Hematopoietic multipotent progenitor cell treated with erythropoietin and hydrocortisone succinate and interleukin-3 and kit ligand, for 8 days (in vitro differentiated cells): Measurements from ENCODE around the gene C21orf91.
"Not testable (repeated sequence)": the region's sequence is repeated elsewhere in the genome, so short reads cannot be mapped to it uniquely, and the experiment has no call there.

Experiments
- DNase-seq: peaks from one replicate; pipeline ENCODE4 v3.0.0-alpha.2; 2015

C21orf91 gene

GRCh38 chr21:17775431-17776126, 43.6 kb downstream of the C21orf91 start:
- DNase-seq = no peak

DNA sequence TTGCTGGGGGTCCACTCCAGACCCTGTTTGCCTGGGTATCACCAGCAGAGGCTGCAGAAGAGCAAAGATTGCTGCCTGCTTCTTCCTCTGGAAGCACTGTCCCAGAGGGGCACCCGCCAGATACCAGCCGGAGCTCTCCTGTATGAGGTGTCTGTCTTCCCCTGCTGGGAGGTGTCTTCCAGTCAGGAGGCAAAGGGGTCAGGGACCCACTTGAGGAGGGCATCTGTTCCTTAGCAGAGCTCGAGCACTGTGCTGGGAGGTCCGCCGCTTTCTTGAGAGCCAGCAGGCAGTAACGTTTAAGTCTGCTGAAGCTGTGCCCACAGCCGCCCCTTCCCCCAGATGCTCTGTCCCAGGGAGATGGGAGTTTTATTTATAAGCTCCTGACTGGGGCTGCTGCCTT, 44.1 kb downstream of the C21orf91 start:
- not testable (repeated sequence) for DNase-seq

DNA sequence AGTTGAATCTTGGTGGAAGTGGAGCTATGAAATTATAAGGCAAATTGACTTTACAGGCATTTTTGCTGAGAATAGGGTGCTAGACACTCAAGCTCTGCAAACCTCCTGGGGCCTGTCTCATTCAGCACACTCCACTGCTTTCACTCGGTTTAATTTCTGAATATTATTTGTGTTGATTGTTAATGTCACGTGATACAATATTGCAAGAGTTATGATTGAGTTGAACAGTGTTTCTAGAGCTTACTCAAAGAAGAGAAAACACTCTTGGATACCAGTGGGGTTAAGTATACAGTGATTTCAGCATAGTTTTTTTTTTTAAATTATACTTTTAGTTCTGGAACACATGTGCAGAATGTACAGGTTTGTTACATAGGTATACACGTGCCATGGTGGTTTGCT, 49.7 kb downstream of the C21orf91 start:
- DNase-seq = no peak

DNA sequence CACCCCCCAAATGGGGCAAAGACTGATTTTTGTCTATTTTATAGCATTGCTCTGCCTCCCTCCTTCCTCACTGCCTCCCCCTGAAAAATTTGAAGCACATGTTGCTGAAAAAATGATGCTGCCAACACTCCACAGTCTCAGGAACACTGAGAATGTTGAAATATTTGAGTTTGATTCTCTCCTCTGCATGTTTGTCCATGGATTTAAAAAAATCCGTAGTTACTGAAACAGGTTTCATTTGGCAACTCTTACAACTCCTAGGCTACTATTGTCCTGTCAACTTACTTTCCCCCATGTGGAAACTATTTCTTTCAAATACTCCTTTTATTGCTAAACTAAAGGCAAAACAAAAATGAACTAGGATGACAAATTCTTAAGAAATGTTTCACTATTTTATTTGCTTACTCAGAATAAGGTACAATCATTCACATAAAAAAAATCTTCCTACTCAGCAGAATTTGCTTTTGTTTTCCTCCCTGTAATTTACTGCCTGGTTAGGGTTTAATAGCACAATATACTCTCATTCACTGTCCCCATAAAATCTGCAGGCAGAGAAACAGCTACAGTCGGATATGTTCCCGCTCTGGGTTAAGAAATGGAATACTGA, 50.2 kb downstream of the C21orf91 start:
- no peak for DNase-seq

- no peak for DNase-seq
Measured at GRCh38 chr21:17765207-17765606, 53.9 kb downstream of the C21orf91 start.

- no peak for DNase-seq
Measured at GRCh38 chr21:17763288-17764037, 55.7 kb downstream of the C21orf91 start.

- DNase-seq = no peak
Measured at GRCh38 chr21:17759511-17760178, 59.5 kb downstream of the C21orf91 start.

DNA sequence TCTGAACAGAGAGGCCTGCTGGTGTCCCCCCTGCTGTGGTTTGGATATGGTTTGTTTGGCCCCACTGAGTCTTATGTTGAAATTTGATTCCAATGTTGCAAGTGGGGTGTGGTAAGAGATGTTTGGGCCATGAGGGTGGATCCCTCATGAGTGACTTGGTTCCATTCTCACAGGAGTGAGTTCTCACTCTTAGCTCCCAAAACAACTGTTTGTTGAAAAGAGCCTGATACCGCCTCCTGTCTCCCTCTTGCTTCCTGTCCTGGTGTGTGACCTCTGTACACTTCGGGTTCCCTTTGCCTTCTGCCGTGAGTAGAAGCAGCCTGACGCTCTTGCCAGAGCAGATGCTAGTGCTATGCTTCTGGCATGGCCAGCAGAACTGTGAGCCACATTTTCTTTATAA, 60.5 kb downstream of the C21orf91 start:
- DNase-seq = no peak

- no peak for DNase-seq
Measured at GRCh38 chr21:17757671-17758070, 61.5 kb downstream of the C21orf91 start.

GRCh38 chr21:17753736-17754135, 65.4 kb downstream of the C21orf91 start:
- no peak for DNase-seq

DNA sequence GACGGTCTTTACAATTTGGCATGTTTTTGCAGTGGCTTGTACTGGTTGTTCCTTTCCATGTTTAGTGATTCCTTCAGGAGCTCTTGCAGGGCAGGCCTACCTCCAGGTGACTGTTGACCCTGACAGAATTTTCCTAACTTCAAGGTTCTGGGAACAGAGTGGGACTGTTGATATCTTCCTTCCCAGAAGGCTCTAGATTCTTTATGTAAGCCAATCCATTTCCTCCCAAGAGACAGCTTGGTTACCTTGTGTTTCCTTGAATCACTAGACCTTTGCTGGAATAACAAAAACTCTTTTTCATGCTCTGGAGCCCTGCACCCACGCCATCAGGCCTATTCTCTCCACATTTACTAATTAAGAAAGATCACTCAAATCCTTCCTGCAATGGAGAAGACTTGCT, 67.0 kb downstream of the C21orf91 start:
- DNase-seq = no peak

DNA sequence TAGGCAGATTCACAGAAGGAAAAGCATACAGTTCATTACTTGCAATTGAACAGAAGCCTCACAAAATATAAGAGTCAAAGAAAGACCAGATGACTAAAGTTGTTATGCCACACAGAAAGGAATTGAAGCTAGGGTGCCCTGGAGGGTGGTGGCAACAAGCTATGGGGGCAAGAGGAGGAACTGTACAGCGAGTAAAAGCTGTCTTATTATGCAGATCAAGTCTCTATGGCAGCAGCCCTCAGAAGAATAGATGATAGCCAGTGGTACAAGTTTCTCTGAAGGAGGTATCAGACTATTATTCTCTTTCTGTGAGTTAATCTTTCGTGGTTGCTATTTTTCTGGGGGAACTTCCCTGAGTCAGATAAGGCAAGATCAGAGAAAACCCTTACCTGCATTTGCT, 72.2 kb downstream of the C21orf91 start:
- DNase-seq = no peak

- DNase-seq = no peak
Measured at GRCh38 chr21:17745086-17745485, 74.1 kb downstream of the C21orf91 start.

- DNase-seq = no peak
Measured at GRCh38 chr21:17742940-17743592, 76.1 kb downstream of the C21orf91 start.

- DNase-seq = no peak
Measured at GRCh38 chr21:17742181-17742580, 77.0 kb downstream of the C21orf91 start.
